ENCODE results near the gene EPN2. TPM values are rescaled to one million over a fixed set of nuclear protein-coding genes. Genes with fewer than 3 reads are reported as not detected.

Gene EPN2
- polyA plus RNA-seq, 1 donor, result 24.2 TPM

DNA sequence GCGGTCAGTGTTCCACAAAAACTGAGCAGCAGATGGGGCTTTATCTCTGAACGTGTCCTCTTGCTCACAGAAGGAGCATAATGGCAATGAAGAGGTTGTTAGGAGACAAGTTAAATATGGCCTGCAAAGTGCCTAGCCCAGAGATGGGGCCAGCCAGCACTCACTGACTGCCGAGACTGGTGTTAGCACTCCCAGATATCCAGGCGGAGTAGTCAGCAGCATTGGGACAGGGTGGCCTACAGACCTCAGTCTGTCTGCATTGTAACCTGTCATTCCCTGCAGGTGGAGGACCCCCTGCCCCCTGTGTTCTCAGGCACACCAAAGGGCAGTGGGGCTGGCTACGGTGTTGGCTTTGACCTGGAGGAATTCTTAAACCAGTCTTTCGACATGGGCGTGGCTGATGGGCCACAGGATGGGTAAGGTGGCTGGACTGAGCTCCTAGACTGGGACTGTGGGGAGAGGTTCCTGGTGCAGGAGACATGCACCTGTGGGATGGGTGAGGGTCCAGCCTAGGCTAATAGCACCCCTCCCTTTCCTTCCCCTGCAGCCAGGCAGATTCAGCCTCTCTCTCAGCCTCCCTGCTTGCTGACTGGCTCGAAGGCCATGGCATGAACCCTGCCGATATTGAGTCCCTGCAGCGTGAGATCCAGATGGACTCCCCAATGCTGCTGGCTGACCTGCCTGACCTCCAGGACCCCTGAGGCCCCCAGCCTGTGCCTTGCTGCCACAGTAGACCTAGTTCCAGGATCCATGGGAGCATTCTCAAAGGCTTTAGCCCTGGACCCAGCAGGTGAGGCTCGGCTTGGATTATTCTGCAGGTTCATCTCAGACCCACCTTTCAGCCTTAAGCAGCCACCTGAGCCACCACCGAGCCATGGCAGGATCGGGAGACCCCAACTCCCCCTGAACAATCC lies 145.6 kb downstream of the EPN2 start:
- Histone ChIP-seq H3K9me3 (ENCODE audit: control insufficient read depth, low read depth, low read length) (no peaks in the 10 kb centered on the region), H3K4me1 (ENCODE audit: control insufficient read depth, insufficient read depth, low read length) (peaks cover 25% of the 10 kb centered on the region), H3K36me3 (ENCODE audit: control insufficient read depth, insufficient read depth, low read length) (peaks cover 66% of the 10 kb centered on the region), H3K27ac (ENCODE audit: low read length) (no peak overlapping the region), H3K4me3 (ENCODE audit: low read length) (no peak overlapping the region), H3K27me3 (ENCODE audit: control insufficient read depth, insufficient read depth, low read length) (no peaks in the 10 kb centered on the region)
- WGBS (ENCODE audit: insufficient coverage, low lambda C conversion rate), result no CpG with 5 or more reads among the region's 13 CpGs
- DNase-seq, result no peak

DNA sequence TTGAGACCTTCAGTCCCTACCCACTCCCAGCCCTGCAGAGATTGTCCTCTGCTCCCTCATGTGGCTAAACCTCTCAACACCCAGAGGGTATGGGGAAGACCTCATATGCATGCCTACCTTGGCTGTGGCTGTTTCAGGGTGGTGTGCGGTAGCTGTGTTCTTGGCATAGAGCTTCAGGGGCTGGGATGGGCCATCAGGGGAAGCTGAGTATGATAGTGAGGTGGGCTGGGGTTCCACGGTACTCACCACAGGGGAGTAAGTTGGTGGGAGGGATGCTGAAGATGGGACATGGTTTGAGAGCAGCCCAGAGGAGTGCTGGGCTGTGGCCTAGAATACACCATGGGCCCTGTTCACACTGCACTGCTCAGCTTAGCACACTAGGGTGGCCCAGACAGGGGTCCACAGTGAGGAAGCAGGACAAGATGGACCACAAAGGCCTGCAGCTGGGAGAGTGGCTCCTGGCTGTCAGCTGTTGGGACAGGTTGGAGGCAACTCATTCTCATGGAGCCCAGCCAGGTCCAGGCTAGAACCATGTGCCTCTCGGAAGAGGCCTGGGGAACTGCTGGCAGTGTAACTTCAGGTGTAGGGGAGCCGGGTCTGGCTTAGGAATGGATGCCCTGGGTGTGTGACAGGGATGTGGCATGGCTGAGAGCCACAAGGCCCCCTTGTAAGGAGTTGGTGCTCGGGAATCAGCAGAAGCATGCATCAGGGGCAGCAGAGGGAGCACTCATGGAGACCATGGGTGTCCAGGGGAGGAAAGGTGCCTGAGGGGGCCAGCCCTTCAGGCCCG lies 146.7 kb downstream of the EPN2 start:
- Histone ChIP-seq H3K4me1 (ENCODE audit: control insufficient read depth, insufficient read depth, low read length) (peaks cover 36% of the 10 kb centered on the region), H3K27me3 (ENCODE audit: control insufficient read depth, insufficient read depth, low read length) (no peaks in the 10 kb centered on the region), H3K36me3 (ENCODE audit: control insufficient read depth, insufficient read depth, low read length) (peaks cover 66% of the 10 kb centered on the region), H3K27ac (ENCODE audit: low read length) (peak overlapping the region; percentile 31), H3K9me3 (ENCODE audit: control insufficient read depth, low read depth, low read length) (no peaks in the 10 kb centered on the region), H3K4me3 (ENCODE audit: low read length) (no peak overlapping the region)
- WGBS (ENCODE audit: insufficient coverage, low lambda C conversion rate), result no CpG with 5 or more reads among the region's 6 CpGs
- DNase-seq, result no peak

DNA sequence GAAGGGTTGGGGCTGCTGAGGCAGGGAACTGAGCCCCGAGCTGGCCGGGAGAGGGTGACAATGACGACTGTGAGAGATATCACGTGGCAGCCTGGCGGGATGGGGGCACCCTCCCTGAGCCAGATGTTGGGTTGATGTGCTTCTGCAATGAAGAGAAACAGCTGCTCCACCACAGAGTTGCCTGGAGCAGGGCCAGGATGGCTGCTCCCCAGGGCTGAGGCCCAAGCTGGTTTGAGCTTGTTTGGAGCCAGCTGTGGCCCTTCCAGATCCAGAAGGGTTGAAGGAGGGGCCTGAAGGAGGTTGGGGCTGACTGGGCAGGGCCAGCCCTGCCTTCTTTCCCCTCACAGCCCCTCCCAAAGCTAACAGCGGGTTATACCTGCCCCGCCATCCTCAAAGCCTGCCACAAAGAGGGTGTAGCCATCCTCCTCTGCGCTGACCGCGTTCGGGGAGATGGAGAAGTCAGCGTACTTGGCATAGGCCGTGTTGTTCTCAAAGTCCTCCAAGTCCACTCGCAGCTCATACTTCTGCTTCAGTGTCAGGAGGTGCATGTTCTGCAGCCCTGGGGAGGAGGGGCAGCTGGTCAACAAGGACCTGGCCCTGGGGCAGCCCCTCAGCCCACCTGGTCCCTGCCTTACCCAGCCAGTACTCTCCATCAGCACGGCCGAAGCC lies 147.7 kb downstream of the EPN2 start:
- peak; percentile 65 to 74 for DNase-seq
- H3K9me3 ChIP-seq (ENCODE audit: control insufficient read depth, low read depth, low read length), result no peaks in the 10 kb centered on the region
- H3K27me3 ChIP-seq (ENCODE audit: control insufficient read depth, insufficient read depth, low read length), result no peaks in the 10 kb centered on the region
- peak overlapping the region; percentile 16 for H3K4me3 ChIP-seq (ENCODE audit: low read length)
- peak overlapping the region; percentile 31 for H3K27ac ChIP-seq (ENCODE audit: low read length)
- peaks cover 61% of the 10 kb centered on the region for H3K36me3 ChIP-seq (ENCODE audit: control insufficient read depth, insufficient read depth, low read length)
- no CpG with 5 or more reads among the region's 16 CpGs for WGBS (ENCODE audit: insufficient coverage, low lambda C conversion rate)
- peaks cover 29% of the 10 kb centered on the region for H3K4me1 ChIP-seq (ENCODE audit: control insufficient read depth, insufficient read depth, low read length)

DNA sequence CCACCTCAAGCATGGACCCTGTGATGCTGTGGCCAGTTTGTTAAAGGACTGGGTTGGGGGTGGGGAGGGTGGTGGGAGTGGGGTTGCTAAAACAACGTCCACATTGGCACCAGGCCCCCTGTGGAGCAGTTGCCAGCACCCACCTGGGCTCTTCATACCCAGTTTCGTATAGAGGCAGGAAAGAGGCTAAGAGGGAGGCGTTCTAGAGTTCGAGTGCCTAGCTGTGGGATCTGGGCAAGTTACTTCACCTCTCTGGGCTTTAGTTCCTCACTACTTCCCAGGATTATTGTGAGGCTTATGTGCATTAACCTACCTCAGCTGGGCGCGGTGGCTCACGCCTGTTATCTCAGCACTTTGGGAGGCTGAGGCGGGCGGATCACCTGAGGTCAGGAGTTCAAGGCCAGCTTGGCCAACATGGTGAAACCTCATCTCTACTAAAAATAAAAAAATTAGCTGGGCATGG lies 148.4 kb downstream of the EPN2 start:
- no CpG with 5 or more reads among the region's 9 CpGs for WGBS (ENCODE audit: insufficient coverage, low lambda C conversion rate)
- H3K27me3 ChIP-seq (ENCODE audit: control insufficient read depth, insufficient read depth, low read length), result no peaks in the 10 kb centered on the region
- no peaks in the 10 kb centered on the region for H3K9me3 ChIP-seq (ENCODE audit: control insufficient read depth, low read depth, low read length)
- peak overlapping the region; percentile 31 for H3K27ac ChIP-seq (ENCODE audit: low read length)
- no peak for DNase-seq
- peak overlapping the region; percentile 16 for H3K4me3 ChIP-seq (ENCODE audit: low read length)
- peaks cover 54% of the 10 kb centered on the region for H3K36me3 ChIP-seq (ENCODE audit: control insufficient read depth, insufficient read depth, low read length)
- H3K4me1 ChIP-seq (ENCODE audit: control insufficient read depth, insufficient read depth, low read length), result peaks cover 29% of the 10 kb centered on the region

Other genes starting within 250 kb of the EPN2 start
- gene FAM83G, start 232.6 kb upstream of the EPN2 start, polyA plus RNA-seq, result 35.6 TPM
- 2.9 TPM for gene GRAP, start 190.4 kb upstream of the EPN2 start, polyA plus RNA-seq
- gene GRAPL, start 109.8 kb upstream of the EPN2 start, polyA plus RNA-seq, result 3.4 TPM
- gene B9D1, start 125.4 kb downstream of the EPN2 start, polyA plus RNA-seq, result 19.8 TPM
- 20.4 TPM for gene MAPK7, start 141.1 kb downstream of the EPN2 start, polyA plus RNA-seq
- 116 TPM for gene MFAP4, start 149.8 kb downstream of the EPN2 start, polyA plus RNA-seq
- gene RNF112, start 173.9 kb downstream of the EPN2 start, polyA plus RNA-seq, result 3.7 TPM